OCI-LY3 (cell line): ENCODE data around the gene TACC3.
A peak's percentile ranks its signal among the peaks of the same experiment; 100 is the strongest.

Source experiments
- H2AFZ ChIP-seq: fragments of 200-600, 300-600 bp; shearing (Covaris generic); 2 replicates; pipeline ENCODE4 v1.6.0; 2014; ENCODE audit warnings: antibody characterized with exemption, low read depth, low read length
- H3K27ac ChIP-seq: fragments of 200-600, 300-600 bp; sonication (generic); 2 replicates; pipeline ENCODE4 v1.5.1; 2014; ENCODE audit warnings: mild to moderate bottlenecking, low read length, moderate library complexity, mixed read lengths
- H3K27me3 ChIP-seq: fragments of 200-600, 300-600 bp; sonication (generic); 2 replicates; pipeline ENCODE4 v1.6.1; 2014; ENCODE audit warnings: low read depth, low read length, mixed read lengths
- H3K36me3 ChIP-seq: fragments of 200-600, 300-600 bp; sonication (generic); replicated peaks from 2 replicates; pipeline ENCODE3; 2014; ENCODE audit warnings: low read depth, low read length, mixed read lengths
- H3K4me1 ChIP-seq: fragments of 300-600, 200-600 bp; sonication (generic); 2 replicates; pipeline ENCODE4 v1.6.1; 2014; ENCODE audit warnings: low read length, mixed read lengths
- H3K4me2 ChIP-seq: fragments of 200-600, 300-600 bp; sonication (generic); 2 replicates; pipeline ENCODE4 v1.6.1; 2014; ENCODE audit warnings: low read length, mixed read lengths
- H3K4me3 ChIP-seq: fragments of 300-600, 200-600 bp; sonication (generic); 2 replicates; pipeline ENCODE4 v1.5.1; 2014; ENCODE audit warnings: antibody characterized with exemption, mild to moderate bottlenecking, low read length, moderate library complexity
- H3K79me2 ChIP-seq: fragments of 300-600, 200-600 bp; shearing (Covaris generic); 2 replicates; pipeline ENCODE4 v1.6.1; 2014; ENCODE audit warnings: mild to moderate bottlenecking, low read length, mixed read lengths
- H3K9ac ChIP-seq: fragments of 300-600, 200-600 bp; shearing (Covaris generic); 2 replicates; pipeline ENCODE4 v1.6.0; 2014; ENCODE audit warnings: mild to moderate bottlenecking, low read length, moderate library complexity
- H3K9me3 ChIP-seq: fragments of 200-600, 300-600 bp; shearing (Covaris generic); 2 replicates; pipeline ENCODE4 v1.6.1; 2014; ENCODE audit warnings: low read length, mixed read lengths; ENCODE audit not compliant: insufficient read depth
- H4K20me1 ChIP-seq: fragments of 200-600, 300-600 bp; sonication (generic); 2 replicates; pipeline ENCODE4 v1.6.1; 2016; ENCODE audit warnings: low read length, mixed read lengths; ENCODE audit not compliant: insufficient read depth
- CTCF ChIP-seq: fragments of 200-600, 300-600 bp; sonication (generic); IDR thresholded peaks from 2 replicates; pipeline ENCODE4 v1.5.1; 2014; ENCODE audit warnings: antibody characterized with exemption, low read length, low read depth
- EZH2phosphoT487 ChIP-seq: fragments of 200-600 bp; shearing (Covaris generic); IDR thresholded peaks from 2 replicates; pipeline ENCODE4 v1.6.1; 2018; ENCODE audit warnings: antibody characterized with exemption, mixed run types, low read depth

Gene TACC3

DNA sequence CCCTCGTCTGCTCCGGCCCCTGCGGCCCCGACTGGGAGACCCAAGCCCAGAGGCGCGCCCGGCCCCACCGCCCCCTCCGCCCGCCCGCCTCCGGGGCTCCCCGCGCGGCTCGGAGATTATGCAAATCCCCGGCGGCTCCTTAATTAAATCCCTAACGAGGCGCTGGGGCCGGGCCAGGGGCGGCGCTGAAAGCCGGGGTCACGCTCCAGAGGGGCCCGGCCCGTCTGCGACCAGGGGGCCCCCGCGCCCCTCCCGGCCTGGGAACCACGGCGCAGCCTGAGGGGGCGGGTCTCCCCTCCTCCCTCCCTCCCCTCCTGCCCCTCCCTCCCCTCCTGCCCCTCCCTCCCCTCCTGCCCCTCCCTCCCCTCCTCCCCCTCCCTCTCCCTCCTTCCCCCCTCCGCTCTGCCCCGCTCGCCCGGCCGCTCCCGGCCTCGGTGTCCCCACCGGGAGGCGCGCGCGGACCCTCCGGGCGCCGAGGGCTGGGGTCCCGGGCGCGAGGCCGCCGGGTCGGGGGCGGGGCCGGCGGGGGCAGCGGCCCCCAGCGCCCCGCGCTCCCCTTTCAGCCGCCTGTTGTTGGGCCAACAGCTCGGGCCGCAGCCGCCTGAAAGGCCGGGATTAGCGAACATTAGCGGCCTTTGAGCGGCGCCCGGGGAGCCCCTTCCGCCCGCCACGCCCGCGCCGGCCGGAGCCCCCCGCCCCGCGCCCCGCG lies 45.9 kb downstream of the TACC3 start:
- peak overlapping the region; percentile 61 for H3K4me2 ChIP-seq
- no peak overlapping the region for H3K9ac ChIP-seq
- no peaks in the 10 kb centered on the region for H3K79me2 ChIP-seq
- no peaks in the 10 kb centered on the region for H3K36me3 ChIP-seq
- H4K20me1 ChIP-seq, result no peaks in the 10 kb centered on the region
- TF ChIP-seq EZH2phosphoT487 (no peak), CTCF (no peak)
- H3K27me3 ChIP-seq, result peaks cover 6% of the 10 kb centered on the region; the same call in 1 of the 2 replicates
- H3K4me1 ChIP-seq, result peaks cover 10% of the 10 kb centered on the region; the same call in 1 of the 2 replicates
- H3K4me3 ChIP-seq, result peak overlapping the region; percentile 70
- H2AFZ ChIP-seq, result no peak overlapping the region
- no peaks in the 10 kb centered on the region for H3K9me3 ChIP-seq
- H3K27ac ChIP-seq, result no peak overlapping the region

DNA sequence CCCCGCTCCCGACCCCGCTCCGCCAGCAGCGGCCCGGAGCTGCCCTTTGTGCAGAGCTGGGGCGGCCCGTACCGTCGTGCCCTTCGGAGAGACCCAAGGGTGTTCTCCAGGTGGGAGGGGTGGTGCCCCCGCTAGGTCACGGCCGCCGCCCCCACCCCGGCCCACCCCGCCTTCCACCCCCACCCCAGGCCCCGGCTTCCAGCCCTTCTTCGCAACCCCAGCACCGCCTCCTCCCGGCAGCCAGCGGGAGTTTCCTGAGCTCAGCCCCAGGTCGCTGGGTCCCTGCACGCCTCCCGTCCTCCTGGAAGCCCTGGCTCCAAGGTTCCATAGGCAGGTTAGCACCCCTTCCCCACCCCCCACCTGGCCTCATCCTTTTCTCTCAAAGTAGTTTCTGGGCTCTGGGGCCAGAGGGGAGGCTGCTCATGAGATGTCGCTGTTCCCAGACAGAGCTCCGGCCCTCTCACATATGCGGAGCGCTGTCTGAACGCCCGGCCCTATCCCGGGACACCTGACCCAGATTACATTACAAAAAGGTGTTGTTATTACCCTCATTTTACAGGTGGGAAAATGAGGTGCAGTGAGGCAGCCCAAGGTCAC lies 46.5 kb downstream of the TACC3 start:
- Histone ChIP-seq H3K79me2 (no peaks in the 10 kb centered on the region), H3K4me3 (peak overlapping the region; percentile 70), H3K9ac (no peak overlapping the region), H4K20me1 (no peaks in the 10 kb centered on the region), H3K36me3 (no peaks in the 10 kb centered on the region), H3K4me1 (peaks cover 10% of the 10 kb centered on the region; the same call in 1 of the 2 replicates), H3K27me3 (peaks cover 6% of the 10 kb centered on the region; the same call in 1 of the 2 replicates), H3K9me3 (no peaks in the 10 kb centered on the region), H3K27ac (no peak overlapping the region), H2AFZ (no peak overlapping the region), H3K4me2 (peak overlapping the region; percentile 61)
- peak; percentile 34 for TF ChIP-seq CTCF
- no peak for TF ChIP-seq EZH2phosphoT487

DNA sequence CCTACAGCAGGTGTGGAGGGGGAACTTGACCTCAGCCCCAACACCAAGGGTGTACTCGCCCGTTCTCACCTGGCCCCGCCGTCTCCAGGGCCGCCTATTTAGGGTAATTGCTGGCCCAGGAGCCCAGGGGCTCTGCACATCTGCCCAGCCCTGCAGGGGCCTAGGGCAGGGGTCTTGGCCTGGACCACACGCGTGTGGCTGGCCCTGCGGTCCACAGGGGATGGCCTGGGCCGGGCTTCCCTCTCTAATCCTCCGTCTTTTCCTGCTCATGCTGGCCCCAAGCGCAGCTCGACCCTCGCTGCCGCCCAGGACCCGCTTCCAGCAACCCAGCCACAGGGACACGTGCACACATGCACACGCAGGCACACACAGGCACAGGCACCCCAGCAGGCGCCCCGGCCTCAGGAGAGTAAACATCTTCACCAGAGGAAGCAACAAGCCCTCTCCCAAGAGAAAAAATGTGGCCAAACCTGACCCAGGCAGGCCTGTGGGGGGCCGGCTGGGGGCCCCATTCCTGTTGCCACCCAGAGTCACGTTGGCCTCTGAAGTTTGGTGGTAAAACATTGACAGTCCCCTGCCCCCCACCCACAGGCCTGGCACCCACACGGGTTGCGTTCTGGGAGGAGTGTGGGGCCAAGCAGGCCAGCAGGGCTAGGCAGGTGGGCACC lies 47.2 kb downstream of the TACC3 start:
- Histone ChIP-seq H3K79me2 (no peaks in the 10 kb centered on the region), H4K20me1 (no peaks in the 10 kb centered on the region), H3K4me2 (peak overlapping the region; percentile 61), H3K36me3 (no peaks in the 10 kb centered on the region), H3K9ac (no peak overlapping the region), H2AFZ (no peak overlapping the region), H3K27me3 (peaks cover 6% of the 10 kb centered on the region; the same call in 1 of the 2 replicates), H3K4me3 (peak overlapping the region; percentile 70), H3K27ac (no peak overlapping the region), H3K4me1 (peaks cover 10% of the 10 kb centered on the region; the same call in 1 of the 2 replicates), H3K9me3 (no peaks in the 10 kb centered on the region)
- TF ChIP-seq EZH2phosphoT487 (no peak), CTCF (no peak)

DNA sequence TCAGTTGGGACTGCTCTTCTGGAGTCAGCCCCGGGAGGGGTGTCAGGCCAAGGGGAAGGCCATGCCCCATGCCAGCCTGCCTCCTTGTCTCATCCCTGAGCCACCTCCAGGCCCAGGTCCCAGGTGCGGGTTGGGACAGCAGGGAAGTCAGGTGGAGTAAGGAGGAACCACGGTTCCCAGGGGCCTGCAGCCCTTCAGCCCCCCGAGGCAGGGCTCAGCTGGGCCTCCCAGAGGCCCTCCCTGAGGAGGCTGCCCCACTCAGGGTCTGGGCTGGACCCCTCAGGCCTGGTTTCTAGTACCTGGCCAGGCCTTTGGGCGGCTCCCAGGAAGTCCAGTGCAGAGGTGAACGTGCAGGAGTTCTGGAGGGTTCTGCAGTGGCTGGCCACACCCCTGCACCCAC lies 48.4 kb downstream of the TACC3 start:
- no peak overlapping the region for H3K9ac ChIP-seq
- no peak overlapping the region for H3K4me2 ChIP-seq
- no peak overlapping the region for H3K27ac ChIP-seq
- TF ChIP-seq EZH2phosphoT487, result no peak
- no peak for TF ChIP-seq CTCF
- H2AFZ ChIP-seq, result no peak overlapping the region
- no peaks in the 10 kb centered on the region for H3K79me2 ChIP-seq
- peaks cover 6% of the 10 kb centered on the region; the same call in 1 of the 2 replicates for H3K27me3 ChIP-seq
- H3K4me3 ChIP-seq, result no peak overlapping the region
- no peaks in the 10 kb centered on the region for H4K20me1 ChIP-seq
- no peaks in the 10 kb centered on the region for H3K9me3 ChIP-seq
- no peaks in the 10 kb centered on the region for H3K36me3 ChIP-seq
- peaks cover 10% of the 10 kb centered on the region; the same call in 1 of the 2 replicates for H3K4me1 ChIP-seq
